GM21825 (cell line): Measurements from ENCODE around the gene SLC12A8.
A peak's percentile ranks its signal among the peaks of the same experiment; 100 is the strongest.

Experiments
- ATAC-seq: cut with Tn5 transposase; IDR thresholded peaks from one replicate; pipeline ENCODE4 v1.9.1; 2021; ENCODE audit warnings: mild to moderate bottlenecking, moderate library complexity; ENCODE audit not compliant: unreplicated experiment

SLC12A8 gene

GRCh38 chr3:125219261-125219701 is 6.7 kb upstream of the SLC12A8 start:
- ATAC-seq: no peak

DNA sequence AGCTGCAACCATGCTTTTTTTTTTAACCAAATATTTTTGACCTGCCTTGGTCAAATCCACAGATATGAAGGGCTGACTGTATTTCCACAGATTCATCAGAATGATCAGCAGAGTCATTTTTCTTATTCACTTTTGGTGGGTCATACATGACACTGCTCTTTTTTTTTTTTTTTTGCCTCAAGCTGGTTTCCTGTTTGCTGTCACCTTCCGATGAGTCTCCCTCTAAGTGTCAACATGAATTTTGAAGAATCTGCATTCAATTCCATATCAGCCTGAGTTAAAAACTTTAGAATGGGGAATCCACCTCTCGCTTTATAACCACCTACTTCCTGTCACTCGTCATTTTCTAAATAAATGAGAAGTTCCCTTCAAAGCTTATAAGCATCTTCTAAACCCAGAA is 2.2 kb upstream of the SLC12A8 start:
- ATAC-seq: no peak

GRCh38 chr3:125213946-125214542 is 1.5 kb upstream of the SLC12A8 start:
- no peak for ATAC-seq

DNA sequence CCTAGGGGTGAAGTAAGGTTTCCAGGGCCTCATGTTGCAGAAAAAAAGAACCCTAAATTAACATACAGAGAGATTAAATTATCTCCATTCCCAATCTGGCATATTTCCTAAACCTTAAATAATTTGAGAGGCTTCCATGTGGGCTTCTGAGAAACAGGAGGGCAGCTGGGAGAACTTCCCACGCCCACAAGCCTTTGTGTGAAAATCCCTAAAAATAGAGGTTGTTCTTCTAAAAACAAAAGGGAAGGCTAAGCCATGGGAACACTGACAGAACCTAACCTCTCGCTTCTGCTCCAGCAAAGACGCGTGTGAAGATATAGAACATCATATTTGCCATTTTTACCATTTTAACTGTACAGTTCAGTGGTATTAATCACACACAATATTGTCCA is 812 bp upstream of the SLC12A8 start:
- no peak for ATAC-seq

DNA sequence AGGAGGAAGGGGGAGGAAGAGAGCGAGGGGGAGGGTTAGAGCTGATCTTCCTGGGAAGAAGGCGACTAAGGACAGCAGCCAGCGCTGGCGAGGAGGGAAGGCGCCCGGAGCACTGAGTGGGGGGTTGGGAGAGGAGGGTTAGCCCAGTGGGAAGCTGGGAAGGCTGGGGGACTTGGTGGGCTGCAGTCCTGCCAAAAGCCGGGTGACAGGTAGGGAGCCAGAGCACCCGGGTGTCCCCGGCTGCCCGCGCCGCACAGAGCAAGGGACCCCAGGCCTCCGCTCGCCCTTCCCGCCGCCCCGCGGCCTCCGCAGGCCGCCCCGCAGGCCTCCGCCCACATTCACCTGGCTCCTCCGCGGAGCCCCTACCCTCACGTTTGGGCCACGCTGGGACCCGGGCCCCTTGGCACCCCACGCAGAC is 448 bp downstream of the SLC12A8 start:
- no peak for ATAC-seq

- no peak for ATAC-seq
Measured at GRCh38 chr3:125211523-125212090, 941 bp downstream of the SLC12A8 start.

DNA sequence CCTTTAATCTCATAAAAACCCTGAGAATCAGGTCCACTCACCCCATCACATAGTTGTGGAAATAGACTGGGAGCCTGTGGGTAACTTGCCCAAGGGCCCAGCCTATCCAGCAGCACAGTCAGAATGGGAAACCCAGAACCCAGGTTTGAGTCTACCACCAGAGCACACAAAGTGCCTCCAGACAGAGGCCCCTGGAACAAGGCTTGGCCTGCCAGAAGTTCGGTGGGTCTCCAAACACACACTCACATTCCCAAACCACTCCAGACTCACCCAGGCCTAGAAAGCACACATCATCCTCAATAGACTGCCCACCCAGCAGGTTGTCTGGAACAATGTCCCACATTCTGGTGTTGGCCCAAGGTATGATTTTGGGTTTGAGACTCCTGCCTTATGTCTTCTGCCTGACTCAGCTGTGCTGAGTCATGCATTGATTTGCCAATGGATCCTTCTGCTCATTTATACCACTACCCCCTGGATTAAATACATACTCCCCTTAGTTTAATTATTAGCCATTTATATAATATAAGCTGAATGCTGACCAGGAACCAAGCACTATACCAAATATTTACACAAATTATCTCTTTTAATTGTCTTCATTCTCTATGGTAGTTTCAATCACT is 4.5 kb downstream of the SLC12A8 start:
- ATAC-seq: no peak

- ATAC-seq: no peak
Measured at GRCh38 chr3:125207507-125207906, 5.0 kb downstream of the SLC12A8 start.

DNA sequence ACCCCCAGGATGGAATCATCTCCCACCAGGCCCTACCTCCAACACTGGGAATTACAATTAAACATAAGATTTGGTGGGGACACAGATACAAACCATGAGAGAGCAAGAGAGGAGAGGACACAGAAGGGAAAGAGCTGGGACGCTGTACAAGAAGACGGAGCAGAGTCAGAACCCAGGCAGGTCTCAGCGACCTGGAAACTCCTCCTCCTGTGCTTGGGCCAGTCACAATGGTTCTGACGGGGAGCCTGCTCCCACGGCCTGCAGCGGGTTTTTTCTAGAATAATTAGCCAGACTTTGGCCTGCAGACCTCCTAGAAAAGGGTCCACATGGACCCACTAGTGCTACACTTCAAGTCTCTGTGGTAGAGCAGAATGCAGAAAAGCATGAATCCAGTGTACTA is 5.6 kb downstream of the SLC12A8 start:
- no peak for ATAC-seq

- no peak for ATAC-seq
Measured at GRCh38 chr3:125203731-125204130, 8.8 kb downstream of the SLC12A8 start.

GRCh38 chr3:125202197-125202596 is 10.4 kb downstream of the SLC12A8 start:
- ATAC-seq: no peak

GRCh38 chr3:125200731-125201139 is 11.8 kb downstream of the SLC12A8 start:
- ATAC-seq: peak; percentile 76

DNA sequence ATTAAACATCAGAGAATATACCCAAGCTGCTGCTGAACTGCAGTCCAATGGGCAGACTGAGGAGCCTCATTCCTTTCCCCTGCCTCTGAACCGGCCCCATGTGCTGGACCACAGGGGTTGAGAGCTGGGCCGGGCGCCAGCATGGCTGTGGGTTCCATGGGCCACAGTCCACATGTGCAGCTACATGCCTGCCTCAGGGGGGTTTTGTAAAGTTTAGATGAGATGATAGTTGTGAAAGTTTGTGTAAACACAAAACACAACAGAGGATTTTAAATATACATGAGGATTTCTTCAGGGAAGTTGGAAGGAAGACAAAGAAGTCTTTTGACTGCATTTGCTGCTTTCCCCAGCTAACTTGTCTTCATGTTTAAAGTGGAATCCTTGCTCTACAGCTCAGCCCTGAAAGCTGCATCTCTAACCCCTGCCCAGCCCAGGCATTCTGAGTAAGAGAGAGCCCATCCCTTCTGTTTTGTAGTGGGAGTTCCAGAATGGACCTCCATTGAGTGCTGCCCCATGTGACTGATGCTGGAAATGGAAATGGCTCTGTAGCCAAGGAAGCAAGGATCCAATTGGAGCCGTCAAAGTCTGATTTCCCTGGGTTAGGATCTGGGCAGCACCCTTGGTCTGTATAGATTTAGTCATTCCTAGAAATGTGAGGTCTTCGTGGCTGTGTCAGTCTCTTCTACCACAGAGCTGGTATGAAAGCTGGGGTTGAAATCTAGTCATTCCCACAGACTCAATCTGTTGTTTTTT is 17.5 kb downstream of the SLC12A8 start:
- no peak for ATAC-seq

GRCh38 chr3:125194061-125194848 is 18.3 kb downstream of the SLC12A8 start:
- no peak for ATAC-seq

DNA sequence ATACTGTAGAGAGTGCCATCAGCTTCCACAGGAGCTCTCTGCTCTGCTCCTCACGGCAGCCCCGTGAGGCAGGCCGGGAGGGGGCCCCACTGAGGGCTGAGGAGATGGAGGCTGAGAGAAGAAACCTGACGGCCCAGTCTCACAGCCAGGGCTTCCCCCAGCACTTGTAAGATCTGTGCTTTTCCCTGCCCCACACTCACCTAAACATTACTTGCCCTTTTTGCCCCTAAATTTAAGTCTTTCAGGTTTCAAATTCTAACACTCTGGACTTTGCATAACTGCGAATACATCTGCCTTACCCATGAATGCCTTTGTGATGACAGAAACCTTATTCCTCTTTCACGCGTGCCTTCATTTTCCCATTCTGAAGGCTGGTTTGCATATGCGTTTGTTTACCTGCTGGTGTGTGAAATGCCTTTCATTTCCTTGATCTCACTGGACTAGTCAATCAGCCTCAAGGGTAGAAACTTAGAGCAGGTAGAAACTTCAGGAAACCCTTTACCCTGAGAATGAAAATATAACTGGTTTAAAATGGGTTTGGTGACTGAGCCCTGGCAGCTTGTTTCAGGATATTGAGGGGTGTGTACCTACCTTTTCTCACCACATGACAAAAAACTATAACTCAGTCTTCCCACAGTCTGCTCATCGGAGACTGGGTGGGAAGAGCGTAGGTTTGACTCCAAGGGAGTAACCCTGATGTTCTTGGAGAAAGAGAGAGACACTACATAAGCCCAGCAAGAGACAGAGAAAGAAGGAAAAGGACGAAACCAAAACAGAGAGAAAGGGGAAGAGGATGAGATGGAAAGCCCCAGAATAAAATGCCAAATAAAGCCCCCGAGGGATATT is 20.1 kb downstream of the SLC12A8 start:
- peak; percentile 67 for ATAC-seq

GRCh38 chr3:125191730-125192129 is 20.8 kb downstream of the SLC12A8 start:
- no peak for ATAC-seq

- no peak for ATAC-seq
Measured at GRCh38 chr3:125191256-125191655, 21.3 kb downstream of the SLC12A8 start.

DNA sequence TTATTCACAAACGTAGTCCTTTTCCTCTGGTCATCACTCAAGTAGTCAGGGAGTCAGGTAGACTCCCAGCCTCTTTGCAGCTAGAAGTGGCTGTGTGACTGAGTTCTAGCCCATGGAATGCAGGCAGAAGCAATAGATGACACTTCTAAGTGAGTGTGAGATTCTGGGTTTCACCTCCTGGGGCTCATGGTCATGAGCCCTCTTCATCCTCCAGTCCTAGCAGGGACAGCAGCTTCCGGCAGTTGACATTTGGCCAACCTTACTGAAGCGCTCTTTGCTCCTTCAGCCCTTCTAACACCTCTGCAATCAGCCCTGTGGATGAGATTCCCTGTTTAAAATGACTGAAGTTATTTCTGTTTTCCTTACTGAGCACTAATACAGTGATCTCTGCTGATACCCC is 21.8 kb downstream of the SLC12A8 start:
- ATAC-seq: no peak

GRCh38 chr3:125189378-125190165 is 23.0 kb downstream of the SLC12A8 start:
- no peak for ATAC-seq
